GM12864 (cell line): ENCODE data around the gene SYTL5.

ENCODE experiments used
- DNase-seq: peaks from one replicate; pipeline ENCODE4 v3.0.0-alpha.2; 2011; ENCODE audit warnings: low read depth
- H3K4me3 ChIP-seq: 2 replicates; pipeline ENCODE4 v1.5.1; 2011; ENCODE audit warnings: mild to moderate bottlenecking, low read depth, low read length, control low read depth
- TF ChIP-seq, protein P1 (sequence below): IDR thresholded peaks from 2 replicates; pipeline ENCODE4 v1.5.1; 2011; ENCODE audit warnings: low read depth, mild to moderate bottlenecking, moderate library complexity, low read length, control low read depth, inconsistent platforms; ENCODE audit errors: missing control alignments

The SYTL5 gene

GRCh38 chrX:38127961-38128360 is 121.6 kb downstream of the SYTL5 start:
- TF ChIP-seq, protein P1, sequence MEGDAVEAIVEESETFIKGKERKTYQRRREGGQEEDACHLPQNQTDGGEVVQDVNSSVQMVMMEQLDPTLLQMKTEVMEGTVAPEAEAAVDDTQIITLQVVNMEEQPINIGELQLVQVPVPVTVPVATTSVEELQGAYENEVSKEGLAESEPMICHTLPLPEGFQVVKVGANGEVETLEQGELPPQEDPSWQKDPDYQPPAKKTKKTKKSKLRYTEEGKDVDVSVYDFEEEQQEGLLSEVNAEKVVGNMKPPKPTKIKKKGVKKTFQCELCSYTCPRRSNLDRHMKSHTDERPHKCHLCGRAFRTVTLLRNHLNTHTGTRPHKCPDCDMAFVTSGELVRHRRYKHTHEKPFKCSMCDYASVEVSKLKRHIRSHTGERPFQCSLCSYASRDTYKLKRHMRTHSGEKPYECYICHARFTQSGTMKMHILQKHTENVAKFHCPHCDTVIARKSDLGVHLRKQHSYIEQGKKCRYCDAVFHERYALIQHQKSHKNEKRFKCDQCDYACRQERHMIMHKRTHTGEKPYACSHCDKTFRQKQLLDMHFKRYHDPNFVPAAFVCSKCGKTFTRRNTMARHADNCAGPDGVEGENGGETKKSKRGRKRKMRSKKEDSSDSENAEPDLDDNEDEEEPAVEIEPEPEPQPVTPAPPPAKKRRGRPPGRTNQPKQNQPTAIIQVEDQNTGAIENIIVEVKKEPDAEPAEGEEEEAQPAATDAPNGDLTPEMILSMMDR, result no peak
- no peak overlapping the region for H3K4me3 ChIP-seq
- no peak for DNase-seq

- H3K4me3 ChIP-seq, result no peak overlapping the region
- DNase-seq, result no peak
- TF ChIP-seq, protein P1, result no peak
Observed at GRCh38 chrX:38129366-38129765, 123.0 kb downstream of the SYTL5 start.

DNA sequence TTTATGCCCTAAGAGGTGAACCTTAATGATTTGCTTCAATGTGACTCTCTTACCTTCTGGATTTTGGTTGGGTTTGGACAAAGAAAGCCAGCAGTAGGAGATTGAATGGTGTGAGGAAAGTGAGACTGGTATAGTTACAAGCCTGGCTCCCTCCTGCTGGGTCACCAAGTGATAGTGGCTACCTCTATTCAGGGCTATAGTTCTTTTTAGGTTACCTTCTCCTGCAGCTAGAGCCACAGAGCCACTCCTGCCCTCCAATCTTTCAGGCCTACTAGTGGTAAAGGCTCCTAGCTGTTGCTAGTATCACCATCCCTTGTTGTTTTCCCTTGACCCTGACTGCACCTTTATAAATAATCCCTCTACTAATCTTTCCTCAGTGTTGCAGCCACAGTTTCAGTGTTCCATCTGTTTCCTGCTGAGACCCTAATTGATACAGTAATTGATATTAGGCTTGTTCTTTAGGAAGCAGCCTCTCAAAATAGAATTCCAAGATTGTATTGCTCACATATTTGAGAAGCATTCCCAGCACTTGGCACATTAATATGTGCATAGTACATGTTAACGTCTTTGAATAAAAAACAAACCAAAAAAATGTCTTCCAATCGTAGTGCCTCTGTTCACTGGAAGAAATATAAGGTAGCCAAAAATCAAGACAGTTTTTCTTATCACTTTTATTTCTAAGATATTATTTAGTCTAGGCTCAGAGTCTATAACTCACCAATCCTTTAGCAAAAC is 132.0 kb downstream of the SYTL5 start:
- no peak for DNase-seq
- no peak overlapping the region for H3K4me3 ChIP-seq
- TF ChIP-seq, protein P1, result no peak

DNA sequence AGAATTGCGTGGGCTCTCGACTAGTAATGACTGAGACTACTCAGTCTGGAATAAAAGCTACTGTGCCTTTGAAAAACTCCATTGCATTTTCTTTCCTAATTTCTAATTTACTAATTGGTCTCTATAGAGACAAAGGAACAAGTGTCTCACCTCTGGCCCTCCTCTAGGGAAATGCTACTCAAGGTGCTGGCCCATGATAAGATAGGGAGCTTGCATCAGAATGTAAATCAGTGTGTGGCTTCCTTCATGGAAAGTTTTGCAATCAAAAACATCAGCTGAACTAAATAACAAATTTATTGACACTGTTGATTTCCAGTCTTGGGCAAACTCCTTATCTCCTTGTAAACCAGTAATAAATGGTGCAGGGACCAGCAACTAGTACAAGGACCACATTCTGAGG is 132.5 kb downstream of the SYTL5 start:
- DNase-seq, result no peak
- H3K4me3 ChIP-seq, result no peak overlapping the region
- TF ChIP-seq, protein P1, result no peak

GRCh38 chrX:38142610-38143009 is 136.3 kb downstream of the SYTL5 start:
- TF ChIP-seq, protein P1, result no peak
- DNase-seq, result no peak
- no peak overlapping the region for H3K4me3 ChIP-seq

DNA sequence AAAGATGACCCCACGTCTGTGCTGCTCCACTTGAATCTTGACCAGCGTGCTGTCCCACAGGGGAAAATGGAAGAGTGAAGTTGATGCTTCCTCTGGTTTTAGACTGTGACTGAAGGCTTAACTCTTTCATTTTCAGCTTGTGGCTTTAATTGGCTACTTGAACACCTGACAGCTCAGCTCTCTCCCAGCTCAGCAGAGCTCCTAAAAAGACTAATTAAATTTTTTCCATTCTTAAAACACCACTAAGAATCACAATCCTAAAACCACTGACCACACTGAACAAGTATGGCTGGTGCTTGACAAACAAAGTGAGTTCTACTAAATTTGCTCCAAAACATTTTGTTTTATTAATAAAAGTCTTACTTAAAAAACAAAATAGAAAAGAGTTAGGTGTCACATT is 142.7 kb downstream of the SYTL5 start:
- TF ChIP-seq, protein P1, result no peak
- no peak for DNase-seq
- no peak overlapping the region for H3K4me3 ChIP-seq

DNA sequence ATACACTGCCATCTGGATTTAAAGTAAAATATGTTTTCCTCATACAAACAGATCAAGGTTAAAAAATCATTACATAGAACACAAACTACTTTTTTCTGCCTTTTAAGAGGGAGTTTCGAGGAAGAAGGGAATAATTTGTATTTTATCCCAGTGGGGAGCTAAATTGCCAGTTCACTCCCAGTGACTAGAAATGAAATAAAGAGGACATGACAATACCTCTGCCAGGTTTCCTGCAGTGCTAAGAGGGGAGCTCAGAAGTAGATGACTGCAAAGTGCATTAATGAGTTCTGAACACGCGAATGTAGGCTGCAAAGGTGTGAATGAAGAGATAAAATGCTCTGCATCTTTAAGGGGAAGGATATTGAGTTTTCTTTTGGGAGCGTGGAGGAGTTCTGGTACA is 144.6 kb downstream of the SYTL5 start:
- no peak overlapping the region for H3K4me3 ChIP-seq

More for the DNA sequence above, 144.6 kb downstream of the SYTL5 start:
- TF ChIP-seq, protein P1, result no peak
- DNase-seq, result no peak
